HG03571 (cell line): ENCODE measurements around the gene MAPK13.

ENCODE experiments used
- ATAC-seq: cut with Tn5 transposase; IDR thresholded peaks from one replicate; pipeline ENCODE4 v1.9.1; 2021; ENCODE audit not compliant: unreplicated experiment

MAPK13 gene

GRCh38 chr6:36142971-36143838 lies 12.9 kb downstream of the MAPK13 start:
- ATAC-seq = no peak

- no peak for ATAC-seq
These were observed 15.2 kb downstream of the MAPK13 start for GRCh38 chr6:36145495-36145894.

GRCh38 chr6:36147294-36147693 lies 17.0 kb downstream of the MAPK13 start:
- no peak for ATAC-seq

- no peak for ATAC-seq
These were observed 19.2 kb downstream of the MAPK13 start for GRCh38 chr6:36149476-36149875.

GRCh38 chr6:36150283-36150682 lies 20.0 kb downstream of the MAPK13 start:
- ATAC-seq = no peak

GRCh38 chr6:36154286-36154685 lies 24.0 kb downstream of the MAPK13 start:
- ATAC-seq = no peak

GRCh38 chr6:36155662-36156061 lies 25.3 kb downstream of the MAPK13 start:
- ATAC-seq = no peak

- ATAC-seq = no peak
These were observed 29.9 kb downstream of the MAPK13 start for GRCh38 chr6:36160147-36160760.

- ATAC-seq = no peak
These were observed 39.0 kb downstream of the MAPK13 start for GRCh38 chr6:36169023-36170007.

GRCh38 chr6:36170704-36171103 lies 40.4 kb downstream of the MAPK13 start:
- ATAC-seq = no peak

- ATAC-seq = no peak
These were observed 41.3 kb downstream of the MAPK13 start for GRCh38 chr6:36171573-36171972.

- ATAC-seq = no peak
These were observed 46.9 kb downstream of the MAPK13 start for GRCh38 chr6:36177166-36177565.

GRCh38 chr6:36178544-36178943 lies 48.2 kb downstream of the MAPK13 start:
- no peak for ATAC-seq

GRCh38 chr6:36180126-36180525 lies 49.8 kb downstream of the MAPK13 start:
- no peak for ATAC-seq

GRCh38 chr6:36184311-36184710 lies 54.0 kb downstream of the MAPK13 start:
- no peak for ATAC-seq

- ATAC-seq = no peak
These were observed 55.9 kb downstream of the MAPK13 start for GRCh38 chr6:36186199-36186598.

GRCh38 chr6:36187446-36187845 lies 57.1 kb downstream of the MAPK13 start:
- ATAC-seq = no peak
